GM13977 (cell line): ENCODE measurements around the gene ZNF33B.
"Not testable (repeated sequence)": the region's sequence is repeated elsewhere in the genome, so short reads cannot be mapped to it uniquely, and the experiment has no call there.

Experiments
- DNase-seq: peaks from one replicate; pipeline ENCODE4 v3.0.0; 2012; ENCODE audit warnings: low spot score
- in situ Hi-C: fragments of 300-500 bp; cut with MboI; formaldehyde crosslinking; loops from one replicate; pipeline ENCODE4 v1.12.0; 2022; ENCODE audit warnings: low sequenced_read_pairs, low pct_unique_long_range_greater_than_20kb, mixed read lengths, inconsistent platforms; ENCODE audit not compliant: unreplicated experiment
- TF ChIP-seq, protein P1 (sequence below): IDR thresholded peaks from 2 replicates; pipeline ENCODE4 v1.5.1; 2012; ENCODE audit warnings: mild to moderate bottlenecking, control low read depth; ENCODE audit not compliant: insufficient read depth; ENCODE audit errors: extremely low read depth, missing control alignments

ZNF33B gene

DNA sequence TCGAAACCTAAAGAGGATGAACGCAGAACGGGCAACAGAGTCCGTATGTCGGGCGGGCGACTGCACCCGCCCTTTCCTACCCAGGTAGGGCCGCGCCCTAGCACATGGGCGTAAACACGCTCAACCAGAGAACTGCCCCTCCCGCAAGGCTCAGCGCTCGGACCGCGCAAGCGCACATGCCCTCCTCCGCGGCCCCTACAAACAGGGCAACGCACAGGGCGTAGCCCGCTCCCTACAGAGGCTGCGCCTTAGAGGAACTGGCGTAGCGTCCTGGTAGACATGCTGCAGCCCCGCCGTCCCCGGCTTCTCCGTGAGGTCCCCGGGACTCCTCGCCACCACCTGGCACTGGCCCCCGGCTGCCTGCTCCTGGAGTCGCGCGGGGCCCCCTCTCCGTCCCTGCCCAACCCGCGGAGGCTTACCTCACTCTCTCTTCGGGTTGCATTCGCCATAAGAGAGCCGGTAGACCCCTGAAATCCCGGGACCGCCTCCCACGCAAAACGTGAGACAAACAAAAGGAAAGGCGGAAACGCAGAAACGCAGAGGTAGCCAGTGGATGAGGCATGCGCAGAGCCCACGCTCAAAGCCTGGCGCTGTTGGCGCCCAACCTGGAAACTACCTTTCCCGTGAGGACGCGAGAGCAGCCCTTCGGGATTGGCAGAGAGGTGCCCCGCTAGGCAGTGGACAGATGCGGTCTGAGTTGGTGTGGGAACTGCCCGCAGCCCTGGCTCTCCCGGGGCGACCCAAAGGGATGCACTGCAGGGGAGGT is at the start of gene ZNF33B:
ZNF33B (minus strand) TSS at position 516 of the 766 bp plus-strand sequence. CDS start 1,642 bp downstream, outside the sequence.
- TF ChIP-seq, protein P1, sequence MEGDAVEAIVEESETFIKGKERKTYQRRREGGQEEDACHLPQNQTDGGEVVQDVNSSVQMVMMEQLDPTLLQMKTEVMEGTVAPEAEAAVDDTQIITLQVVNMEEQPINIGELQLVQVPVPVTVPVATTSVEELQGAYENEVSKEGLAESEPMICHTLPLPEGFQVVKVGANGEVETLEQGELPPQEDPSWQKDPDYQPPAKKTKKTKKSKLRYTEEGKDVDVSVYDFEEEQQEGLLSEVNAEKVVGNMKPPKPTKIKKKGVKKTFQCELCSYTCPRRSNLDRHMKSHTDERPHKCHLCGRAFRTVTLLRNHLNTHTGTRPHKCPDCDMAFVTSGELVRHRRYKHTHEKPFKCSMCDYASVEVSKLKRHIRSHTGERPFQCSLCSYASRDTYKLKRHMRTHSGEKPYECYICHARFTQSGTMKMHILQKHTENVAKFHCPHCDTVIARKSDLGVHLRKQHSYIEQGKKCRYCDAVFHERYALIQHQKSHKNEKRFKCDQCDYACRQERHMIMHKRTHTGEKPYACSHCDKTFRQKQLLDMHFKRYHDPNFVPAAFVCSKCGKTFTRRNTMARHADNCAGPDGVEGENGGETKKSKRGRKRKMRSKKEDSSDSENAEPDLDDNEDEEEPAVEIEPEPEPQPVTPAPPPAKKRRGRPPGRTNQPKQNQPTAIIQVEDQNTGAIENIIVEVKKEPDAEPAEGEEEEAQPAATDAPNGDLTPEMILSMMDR, result no peak
- peak; percentile 89 for DNase-seq
- in situ Hi-C loops, result no loop called here

GRCh38 chr10:42684517-42684916 is 46.1 kb upstream of the ZNF33B start:
- TF ChIP-seq, protein P1, result no peak
- DNase-seq, result no peak
- in situ Hi-C loops, result loop anchor here (25.0 kb wide), 1 partner anchor 97 kb away; no protein-coding TSS in a partner anchor

- no peak for DNase-seq
- TF ChIP-seq, protein P1, result no peak
- in situ Hi-C loops, result loop anchor here (25.0 kb wide), 1 partner anchor 93 kb away; no protein-coding TSS in a partner anchor
Measured at GRCh38 chr10:42680267-42680666, 41.9 kb upstream of the ZNF33B start.

GRCh38 chr10:42665181-42665979 is 27.0 kb upstream of the ZNF33B start:
- DNase-seq, in situ Hi-C loops: not testable (repeated sequence)

- in situ Hi-C loops, result no loop called here
- TF ChIP-seq, protein P1, result no peak
- no peak for DNase-seq
Measured at GRCh38 chr10:42654419-42654818, 16.0 kb upstream of the ZNF33B start.

DNA sequence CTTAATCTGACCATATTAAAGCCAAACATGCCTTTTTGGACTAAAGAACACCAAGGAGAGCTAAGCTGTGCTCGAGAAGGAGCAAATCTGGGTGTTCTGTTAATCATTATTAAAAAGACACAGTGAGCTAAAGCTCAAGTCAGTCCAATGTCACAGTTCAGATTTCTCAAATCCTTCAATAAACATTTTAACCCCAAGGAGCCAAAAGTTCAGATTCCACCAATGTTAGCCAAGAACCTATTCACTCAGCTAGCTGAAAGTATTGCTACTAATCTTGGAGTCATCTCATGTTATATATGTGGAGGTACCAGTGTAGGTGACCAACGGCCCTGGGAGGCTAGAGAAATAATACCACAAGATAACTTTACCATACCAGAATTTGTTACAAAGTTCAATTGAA is 14.5 kb upstream of the ZNF33B start:
- no peak for DNase-seq
- TF ChIP-seq, protein P1, result no peak
- in situ Hi-C loops, result no loop called here

- in situ Hi-C loops, result no loop called here
- no peak for DNase-seq
- TF ChIP-seq, protein P1, result no peak
Measured at GRCh38 chr10:42650374-42650773, 12.0 kb upstream of the ZNF33B start.
